Liver (tissue), 9 donors: ENCODE data around the gene PFN3. TPM values are rescaled to one million over a fixed set of nuclear protein-coding genes. Genes with fewer than 3 reads are reported as not detected.

Source experiments
- DNase-seq: peaks from one replicate; pipeline ENCODE4 v3.0.0-alpha.2; 2017; ENCODE audit warnings: low spot score
- H3K27ac ChIP-seq, 2 donors: one replicate each; pipeline ENCODE4 v1.7.0; 2013; ENCODE audit warnings: inconsistent platforms in 2 of 2, low read length in 2 of 2, control low read depth in 1 of 2, low read depth in 1 of 2, mild to moderate bottlenecking in 1 of 2
- H3K27me3 ChIP-seq, 4 donors: one replicate each; pipeline versions ENCODE4 v1.6.1 to v1.7.0; 2013; ENCODE audit warnings: low read length in 3 of 4, inconsistent platforms in 1 of 4, mild to moderate bottlenecking in 1 of 4, moderate library complexity in 1 of 4; ENCODE audit not compliant: control insufficient read depth in 4 of 4, insufficient read depth in 4 of 4
- H3K36me3 ChIP-seq, 4 donors: one replicate each; pipeline versions ENCODE4 v1.6.1 to v1.7.0; 2013; ENCODE audit warnings: low read length in 3 of 4, mild to moderate bottlenecking in 3 of 4, low read depth in 1 of 4, moderate library complexity in 1 of 4; ENCODE audit not compliant: control insufficient read depth in 4 of 4, insufficient read depth in 3 of 4
- H3K4me1 ChIP-seq, 4 donors: one replicate each; pipeline versions ENCODE4 v1.6.1 to v1.7.0; 2013; ENCODE audit warnings: low read length in 3 of 4, mild to moderate bottlenecking in 3 of 4, moderate library complexity in 1 of 4; ENCODE audit not compliant: control insufficient read depth in 4 of 4, insufficient read depth in 4 of 4
- H3K4me3 ChIP-seq, 3 donors: one replicate each; pipeline versions ENCODE4 v1.6.1 to v1.7.0; 2013; ENCODE audit warnings: low read length in 3 of 3, control low read depth in 1 of 3, low read depth in 1 of 3, mild to moderate bottlenecking in 1 of 3
- H3K9ac ChIP-seq, 2 donors: one replicate each; pipeline ENCODE4 v1.7.0; 2013; ENCODE audit warnings: low read length in 2 of 2, mild to moderate bottlenecking in 2 of 2, moderate library complexity in 2 of 2, control low read depth in 1 of 2, low read depth in 1 of 2
- H3K9me3 ChIP-seq, 4 donors: one replicate each; pipeline versions ENCODE4 v1.6.1 to v1.7.0; 2013; ENCODE audit warnings: low read length in 3 of 4; ENCODE audit not compliant: control insufficient read depth in 4 of 4
- ATF3 ChIP-seq: IDR thresholded peaks from 2 replicates; pipeline ENCODE4 v1.6.1; 2016; ENCODE audit warnings: antibody characterized with exemption
- CTCF ChIP-seq: fragments of 150-350 bp; IDR thresholded peaks from 2 replicates; pipeline ENCODE4 v1.5.1; 2017; ENCODE audit warnings: improper control_type of control experiment, low read depth, low read length; ENCODE audit not compliant: missing input control
- EGR1 ChIP-seq, 2 donors: IDR thresholded peaks; 2 replicates each; pipeline ENCODE4 v1.6.1; 2016 to 2018; ENCODE audit warnings: antibody characterized with exemption in 2 of 2, low read depth in 2 of 2
- FOXA1 ChIP-seq: IDR thresholded peaks from 2 replicates; pipeline ENCODE4 v1.6.1; 2016; ENCODE audit warnings: antibody characterized with exemption
- FOXA2 ChIP-seq: IDR thresholded peaks from 2 replicates; pipeline ENCODE4 v1.6.1; 2016; ENCODE audit warnings: antibody characterized with exemption
- GABPA ChIP-seq, 2 donors: IDR thresholded peaks in 1 of 2; conservative IDR thresholded peaks in 1 of 2; 2 replicates each; pipeline ENCODE4 v1.6.1; 2016; ENCODE audit warnings: antibody characterized with exemption in 2 of 2, mild to moderate bottlenecking in 1 of 2, moderate library complexity in 1 of 2
- HNF4A ChIP-seq, 2 donors: conservative IDR thresholded peaks; 2 replicates each; pipeline ENCODE4 v1.6.1; 2016; ENCODE audit warnings: antibody characterized with exemption in 2 of 2, mild to moderate bottlenecking in 2 of 2
- HNF4G ChIP-seq: IDR thresholded peaks from 2 replicates; pipeline ENCODE4 v1.6.1; 2016; ENCODE audit warnings: antibody characterized with exemption
- JUND ChIP-seq, 2 donors: IDR thresholded peaks; 2 replicates each; pipeline ENCODE4 v1.6.1; 2016; ENCODE audit warnings: antibody characterized with exemption in 2 of 2
- MAX ChIP-seq: IDR thresholded peaks from 2 replicates; pipeline ENCODE4 v1.6.1; 2016; ENCODE audit warnings: antibody characterized with exemption
- NR2F2 ChIP-seq: IDR thresholded peaks from 2 replicates; pipeline ENCODE4 v1.6.1; 2016; ENCODE audit warnings: antibody characterized with exemption
- RAD21 ChIP-seq, 2 donors: IDR thresholded peaks; 2 replicates each; pipeline ENCODE4 v1.6.1; 2016; ENCODE audit warnings: antibody characterized with exemption in 2 of 2, mild to moderate bottlenecking in 2 of 2
- REST ChIP-seq: IDR thresholded peaks from 2 replicates; pipeline ENCODE4 v1.6.1; 2016; ENCODE audit warnings: antibody characterized with exemption, mild to moderate bottlenecking
- RXRA ChIP-seq, 2 donors: IDR thresholded peaks; 2 replicates each; pipeline ENCODE4 v1.6.1; 2017 to 2018; ENCODE audit warnings: antibody characterized with exemption in 2 of 2, mild to moderate bottlenecking in 1 of 2
- SP1 ChIP-seq: IDR thresholded peaks from 2 replicates; pipeline ENCODE4 v1.6.1; 2018; ENCODE audit warnings: antibody characterized with exemption, mild to moderate bottlenecking
- TAF1 ChIP-seq: conservative IDR thresholded peaks from 2 replicates; pipeline ENCODE4 v1.6.1; 2016; ENCODE audit warnings: antibody characterized with exemption, mild to moderate bottlenecking
- YY1 ChIP-seq: IDR thresholded peaks from 2 replicates; pipeline ENCODE4 v1.6.1; 2016; ENCODE audit warnings: antibody characterized with exemption, mild to moderate bottlenecking
- ZBTB33 ChIP-seq: IDR thresholded peaks from 2 replicates; pipeline ENCODE4 v1.6.1; 2016; ENCODE audit warnings: antibody characterized with exemption
- WGBS: extraction: QIAGEN DNeasy Blood & Tissue Kit; methylation state at CpG from one replicate; pipeline ENCODE4 v1.1.7; 2013; 5-methylcytosine and 5-hydroxymethylcytosine counted together
- polyA plus RNA-seq, 2 donors: library from polyadenylated mRNA; stranded (reverse) in 1 of 2; unstranded in 1 of 2; fragments of 200-250 nt in 1 of 2; fragments of >200 nt in 1 of 2; fragmentation: Nextera tagmentation in 1 of 2; extraction: Ambion mirVana in 1 of 2; gene quantifications; one replicate each; pipeline versions ENCODE4 v1.2.1 to v1.2.3, GENCODE V29; 2013 to 2015
- total RNA-seq, 2 donors: library from RNA; depleted of rRNA; stranded (reverse); fragments of >200 nt; gene quantifications; one replicate each; pipeline ENCODE4 v1.2.3, GENCODE V29; 2014
- donor health status: healthy.
- donor health status: healthy.
- donor health status: healthy.
- donor health status: healthy.
- donor health status: healthy.

Gene PFN3
- total and polyA plus RNA-seq, 4 donors: not detected

GRCh38 chr5:177425801-177426565, 25.5 kb upstream of the PFN3 start (continued):
- TF ChIP-seq SP1 (peak; percentile 97), NR2F2 (peak; percentile 82), CTCF (no peak), MAX (no peak), JUND (IDR thresholded peaks at IDR 0.05) (peak; percentile 83 to 85)

- H3K4me1 ChIP-seq: peaks cover 3 to 20% (median 17%) of the 10 kb centered on the region in 4 donors
- H3K9me3 ChIP-seq: no peaks in the 10 kb centered on the region
- no peaks in the 10 kb centered on the region for H3K27me3 ChIP-seq
- H3K36me3 ChIP-seq: no peaks in the 10 kb centered on the region
- peak overlapping the region; percentile 92 to 95 for H3K27ac ChIP-seq
- H3K9ac ChIP-seq: peak overlapping the region; percentile 55 to 58
- no peak for DNase-seq
- 53% methylated on average over 13 of the region's 13 CpGs for WGBS
- H3K4me3 ChIP-seq: peak overlapping the region in 2 of 3 donors; percentile 58 to 60
- no peak for TF ChIP-seq JUND (IDR thresholded peaks at IDR 0.05)
Observed at GRCh38 chr5:177425196-177425800, 24.8 kb upstream of the PFN3 start.

GRCh38 chr5:177423671-177424070, 23.2 kb upstream of the PFN3 start:
- Histone ChIP-seq H3K36me3 (no peaks in the 10 kb centered on the region), H3K9ac (no peak overlapping the region), H3K4me3 (no peak overlapping the region), H3K27me3 (no peaks in the 10 kb centered on the region), H3K27ac (no peak overlapping the region), H3K4me1 (peaks cover 3 to 20% (median 17%) of the 10 kb centered on the region in 4 donors), H3K9me3 (no peaks in the 10 kb centered on the region)
- WGBS: 96% methylated on average over 2 of the region's 2 CpGs
- TF ChIP-seq YY1 (no peak), ATF3 (no peak), MAX (no peak), REST (no peak), HNF4G (no peak), FOXA2 (no peak), CTCF (no peak), TAF1 (no peak), SP1 (no peak), FOXA1 (no peak), NR2F2 (no peak), RAD21 (IDR thresholded peaks at IDR 0.05) (no peak), GABPA (IDR thresholded peaks at IDR 0.05 in 1 of 2, conservative IDR thresholded peaks at IDR 0.05 in 1 of 2) (no peak), JUND (IDR thresholded peaks at IDR 0.05) (no peak), ZBTB33 (no peak), HNF4A (conservative IDR thresholded peaks at IDR 0.05) (no peak), EGR1 (IDR thresholded peaks at IDR 0.05; ENCODE audit: low read depth in 2 of 2) (no peak), RXRA (IDR thresholded peaks at IDR 0.05) (no peak)
- no peak for DNase-seq
